Measurements from ENCODE around the gene FAM111A.

The FAM111A gene

GRCh38 chr11:59197991-59198390, 55.3 kb downstream of the FAM111A start:
- Histone ChIP-seq H3K9ac (ENCODE audit: low read depth in 1 of 2, low read length in 2 of 2) (no peak overlapping the region), H3K4me3 (ENCODE audit: low read length in 2 of 2) (no peak overlapping the region), H3K4me1 (ENCODE audit: control insufficient read depth in 2 of 2, insufficient read depth in 2 of 2, low read length in 2 of 2) (peaks cover 6 to 7% of the 10 kb centered on the region in 2 donors), H3K27me3 (ENCODE audit: control insufficient read depth in 2 of 2, insufficient read depth in 2 of 2, low read length in 2 of 2) (no peaks in the 10 kb centered on the region), H3K9me3 (ENCODE audit: control insufficient read depth in 2 of 2, low read length in 2 of 2) (no peaks in the 10 kb centered on the region), H3K36me3 (ENCODE audit: control insufficient read depth in 2 of 2, insufficient read depth in 2 of 2, low read length in 2 of 2) (peaks cover 65 to 73% of the 10 kb centered on the region in 2 donors), H3K27ac (ENCODE audit: low read depth in 2 of 2, low read length in 2 of 2) (no peak overlapping the region)

- H3K4me3 ChIP-seq (ENCODE audit: low read length in 2 of 2), result no peak overlapping the region
- no peak overlapping the region for H3K27ac ChIP-seq (ENCODE audit: low read depth in 2 of 2, low read length in 2 of 2)
- H3K27me3 ChIP-seq (ENCODE audit: control insufficient read depth in 2 of 2, insufficient read depth in 2 of 2, low read length in 2 of 2), result no peaks in the 10 kb centered on the region
- no peaks in the 10 kb centered on the region for H3K9me3 ChIP-seq (ENCODE audit: control insufficient read depth in 2 of 2, low read length in 2 of 2)
- no peak overlapping the region for H3K9ac ChIP-seq (ENCODE audit: low read depth in 1 of 2, low read length in 2 of 2)
- peaks cover 60 to 74% of the 10 kb centered on the region in 2 donors for H3K36me3 ChIP-seq (ENCODE audit: control insufficient read depth in 2 of 2, insufficient read depth in 2 of 2, low read length in 2 of 2)
- peaks cover 6 to 7% of the 10 kb centered on the region in 2 donors for H3K4me1 ChIP-seq (ENCODE audit: control insufficient read depth in 2 of 2, insufficient read depth in 2 of 2, low read length in 2 of 2)
Measured at GRCh38 chr11:59198726-59199125, 56.1 kb downstream of the FAM111A start.

- H3K4me3 ChIP-seq (ENCODE audit: low read length in 2 of 2), result no peak overlapping the region
- H3K36me3 ChIP-seq (ENCODE audit: control insufficient read depth in 2 of 2, insufficient read depth in 2 of 2, low read length in 2 of 2), result peaks cover 58 to 74% of the 10 kb centered on the region in 2 donors
- H3K27me3 ChIP-seq (ENCODE audit: control insufficient read depth in 2 of 2, insufficient read depth in 2 of 2, low read length in 2 of 2), result no peaks in the 10 kb centered on the region
- H3K9ac ChIP-seq (ENCODE audit: low read depth in 1 of 2, low read length in 2 of 2), result no peak overlapping the region
- H3K27ac ChIP-seq (ENCODE audit: low read depth in 2 of 2, low read length in 2 of 2), result no peak overlapping the region
- H3K4me1 ChIP-seq (ENCODE audit: control insufficient read depth in 2 of 2, insufficient read depth in 2 of 2, low read length in 2 of 2), result peaks cover 6 to 7% of the 10 kb centered on the region in 2 donors
- no peaks in the 10 kb centered on the region for H3K9me3 ChIP-seq (ENCODE audit: control insufficient read depth in 2 of 2, low read length in 2 of 2)
Measured at GRCh38 chr11:59199546-59200422, 57.1 kb downstream of the FAM111A start.

- H3K9me3 ChIP-seq (ENCODE audit: control insufficient read depth in 2 of 2, low read length in 2 of 2), result no peaks in the 10 kb centered on the region
- peaks cover 6 to 7% of the 10 kb centered on the region in 2 donors for H3K4me1 ChIP-seq (ENCODE audit: control insufficient read depth in 2 of 2, insufficient read depth in 2 of 2, low read length in 2 of 2)
- no peak overlapping the region for H3K27ac ChIP-seq (ENCODE audit: low read depth in 2 of 2, low read length in 2 of 2)
- H3K4me3 ChIP-seq (ENCODE audit: low read length in 2 of 2), result no peak overlapping the region
- H3K27me3 ChIP-seq (ENCODE audit: control insufficient read depth in 2 of 2, insufficient read depth in 2 of 2, low read length in 2 of 2), result no peaks in the 10 kb centered on the region
- no peak overlapping the region for H3K9ac ChIP-seq (ENCODE audit: low read depth in 1 of 2, low read length in 2 of 2)
- H3K36me3 ChIP-seq (ENCODE audit: control insufficient read depth in 2 of 2, insufficient read depth in 2 of 2, low read length in 2 of 2), result peaks cover 59 to 74% of the 10 kb centered on the region in 2 donors
Measured at GRCh38 chr11:59200423-59200746, 57.7 kb downstream of the FAM111A start.

- H3K27ac ChIP-seq (ENCODE audit: low read depth in 2 of 2, low read length in 2 of 2), result no peak overlapping the region
- peaks cover 6 to 7% of the 10 kb centered on the region in 2 donors for H3K4me1 ChIP-seq (ENCODE audit: control insufficient read depth in 2 of 2, insufficient read depth in 2 of 2, low read length in 2 of 2)
- peaks cover 57 to 75% of the 10 kb centered on the region in 2 donors for H3K36me3 ChIP-seq (ENCODE audit: control insufficient read depth in 2 of 2, insufficient read depth in 2 of 2, low read length in 2 of 2)
- no peak overlapping the region for H3K9ac ChIP-seq (ENCODE audit: low read depth in 1 of 2, low read length in 2 of 2)
- H3K27me3 ChIP-seq (ENCODE audit: control insufficient read depth in 2 of 2, insufficient read depth in 2 of 2, low read length in 2 of 2), result no peaks in the 10 kb centered on the region
- H3K4me3 ChIP-seq (ENCODE audit: low read length in 2 of 2), result no peak overlapping the region
- no peaks in the 10 kb centered on the region for H3K9me3 ChIP-seq (ENCODE audit: control insufficient read depth in 2 of 2, low read length in 2 of 2)
Measured at GRCh38 chr11:59201353-59201752, 58.7 kb downstream of the FAM111A start.

All from mucosa of rectum (tissue), 2 donors.